ENCODE results near the gene ATXN3.

Gene ATXN3

GRCh38 chr14:92106143-92106926 lies at the start of gene ATXN3:
ATXN3 (minus strand) TSS chr14:92106582; CDS start chr14:92106552, 30 bp downstream.
- DNase-seq = peak; percentile 96

GRCh38 chr14:92154283-92154942 lies 48.0 kb upstream of the ATXN3 start:
- no peak for DNase-seq

DNA sequence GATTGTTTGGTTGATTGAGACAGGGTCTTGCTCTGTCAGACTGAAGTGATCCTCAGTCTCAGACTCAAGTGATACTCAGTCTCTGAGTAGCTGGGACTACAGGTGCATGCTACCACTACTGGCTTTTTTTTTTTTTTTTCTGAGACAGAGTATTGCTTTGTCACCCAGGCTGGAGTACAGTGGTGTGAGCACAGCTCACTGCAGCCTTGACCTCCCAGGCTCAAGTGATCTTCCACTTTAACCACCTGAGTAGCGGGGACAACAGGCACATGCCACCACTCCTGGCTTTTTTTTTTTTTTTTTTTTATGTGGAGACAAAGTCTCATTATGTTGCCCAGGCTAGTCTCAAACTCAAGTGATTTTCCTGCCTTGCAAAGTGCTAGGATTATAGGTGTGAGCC lies 47.2 kb upstream of the ATXN3 start:
- no peak for DNase-seq

DNA sequence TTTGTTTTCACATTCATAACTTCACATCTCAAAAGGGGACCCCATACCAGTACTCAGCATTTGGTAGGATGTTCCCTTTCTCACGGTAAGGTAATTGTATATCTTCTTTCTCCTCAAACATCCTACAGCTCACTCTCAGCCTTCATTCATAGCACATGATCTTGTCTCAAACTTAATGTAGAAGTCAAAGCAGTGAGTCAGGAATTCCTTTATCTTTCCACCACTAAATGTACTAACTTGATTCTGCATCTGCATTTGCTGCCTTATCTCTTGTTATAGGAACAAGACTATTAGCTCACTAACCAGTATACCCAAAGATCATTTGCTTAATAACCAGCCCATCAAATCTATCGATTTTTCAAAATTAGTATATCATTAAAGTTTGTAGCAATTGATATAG lies 38.3 kb upstream of the ATXN3 start:
- no peak for DNase-seq

- DNase-seq = no peak
Observed at GRCh38 chr14:92143962-92144361, 37.6 kb upstream of the ATXN3 start.

DNA sequence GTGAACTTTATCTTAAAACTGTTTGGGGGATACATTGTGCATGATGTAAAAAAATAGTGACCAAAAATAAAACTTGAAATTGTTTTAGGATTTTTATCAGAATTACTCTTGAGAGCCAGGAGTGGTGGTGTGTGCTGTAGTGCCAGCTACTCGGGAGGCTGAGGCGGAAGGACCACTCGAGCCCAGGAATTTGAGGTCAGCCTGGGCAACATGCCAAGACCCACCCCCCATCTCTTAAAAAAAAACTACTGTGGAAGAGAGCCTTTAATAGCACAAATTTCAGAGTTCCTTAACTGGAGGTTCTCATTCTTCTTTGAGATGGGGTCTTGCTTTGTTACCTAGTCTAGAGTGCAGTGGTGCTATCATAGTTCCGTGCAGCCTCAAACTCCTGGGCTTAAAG lies 36.9 kb upstream of the ATXN3 start:
- no peak for DNase-seq

- DNase-seq = peak; percentile 19
Observed at GRCh38 chr14:92135269-92135668, 28.9 kb upstream of the ATXN3 start.

DNA sequence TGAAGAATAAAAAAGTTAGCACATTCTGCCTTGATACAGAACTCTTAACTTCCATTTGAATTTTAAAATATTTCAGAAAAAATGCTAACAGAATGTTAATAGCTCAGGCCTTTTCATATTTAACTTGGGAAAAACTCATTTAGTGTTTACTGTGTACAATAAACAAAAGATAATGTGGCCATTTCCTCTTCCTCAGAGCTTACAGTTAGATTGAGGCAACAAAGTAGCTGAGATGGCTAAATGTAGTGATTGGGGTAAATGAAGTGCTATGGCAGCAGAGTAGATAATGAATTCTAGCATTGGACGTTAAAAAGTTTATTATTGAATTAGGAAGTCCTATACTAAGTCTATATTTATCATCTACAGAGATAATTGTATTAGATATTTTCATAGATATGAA lies 28.1 kb upstream of the ATXN3 start:
- no peak for DNase-seq

- DNase-seq = no peak
Observed at GRCh38 chr14:92122761-92123160, 16.4 kb upstream of the ATXN3 start.

DNA sequence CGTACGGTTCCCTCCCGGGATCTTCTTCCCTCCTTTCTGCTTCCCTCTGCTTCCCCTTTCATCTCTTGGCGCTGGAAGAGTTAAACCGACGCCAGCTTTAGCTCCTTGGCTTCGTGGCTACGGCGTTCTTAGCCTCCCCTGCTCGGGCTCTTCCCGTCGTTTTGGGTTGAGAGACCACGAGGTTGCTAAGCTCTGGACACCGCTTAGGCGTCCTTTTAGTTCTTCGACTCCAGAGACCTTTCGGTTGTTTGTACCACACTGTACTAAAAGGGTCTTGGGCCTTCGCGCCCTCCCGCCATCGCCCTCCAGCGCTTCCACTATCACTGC lies 15.9 kb upstream of the ATXN3 start:
- DNase-seq = peak; percentile 56

- peak; percentile 70 for DNase-seq
Observed at GRCh38 chr14:92121670-92122350, 15.4 kb upstream of the ATXN3 start, which contains the start of the genes CPSF2 and NDUFB1. CPSF2 (plus strand) TSS chr14:92121969; CDS start chr14:92130985, 9,016 bp downstream. NDUFB1 (minus strand) TSS chr14:92121706; CDS start chr14:92117637, 4,069 bp downstream.

GRCh38 chr14:92121207-92121669 lies 14.9 kb upstream of the ATXN3 start:
- no peak for DNase-seq

- DNase-seq = peak; percentile 54
Observed at GRCh38 chr14:92109490-92109889, 3.1 kb upstream of the ATXN3 start.

GRCh38 chr14:92108345-92109254 lies 2.2 kb upstream of the ATXN3 start:
- DNase-seq = no peak

DNA sequence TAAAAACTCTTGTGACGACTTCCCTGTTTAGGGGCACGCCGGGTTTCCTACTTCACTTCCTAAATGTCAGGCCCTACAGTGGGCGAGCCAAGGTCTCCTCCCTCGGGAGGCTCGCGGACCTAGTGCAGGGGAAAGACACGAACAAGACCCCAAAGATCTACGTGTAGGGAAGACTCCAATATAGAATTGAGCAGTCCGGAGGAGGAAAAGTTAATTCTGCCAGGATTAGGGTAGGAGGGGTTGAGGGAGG lies 564 bp downstream of the ATXN3 start:
- peak; percentile 69 for DNase-seq

- no peak for DNase-seq
Observed at GRCh38 chr14:92105073-92105892, 1.1 kb downstream of the ATXN3 start.

DNA sequence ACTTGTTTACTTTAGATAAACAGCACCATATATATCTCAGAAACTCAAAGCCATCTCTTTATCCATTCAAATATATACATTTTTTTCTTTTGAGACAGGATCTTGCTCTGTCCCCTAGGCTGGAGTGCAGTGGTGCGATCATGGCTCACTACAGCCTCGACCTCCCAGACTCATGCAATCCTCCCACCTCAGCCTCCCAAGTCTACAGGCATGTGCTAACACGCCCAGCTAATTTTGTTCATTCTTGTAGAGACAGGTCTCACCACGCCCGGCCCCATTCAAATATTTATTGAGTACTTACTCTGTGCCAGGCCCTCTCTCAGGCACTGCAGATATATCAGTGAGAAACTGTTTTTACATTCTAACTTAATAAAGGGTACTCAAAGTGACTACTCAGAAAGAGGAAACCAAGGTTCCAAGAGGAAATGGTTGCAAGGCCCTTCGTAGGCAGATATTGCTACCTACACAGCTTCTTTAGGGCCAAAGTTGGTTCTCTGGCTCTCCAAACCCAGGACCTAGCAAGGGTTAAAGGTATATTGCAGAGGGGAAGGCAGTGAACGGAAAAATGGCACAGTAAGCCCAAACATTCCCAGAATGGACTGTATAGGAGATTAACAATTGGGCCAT lies 2.9 kb downstream of the ATXN3 start:
- no peak for DNase-seq

DNA sequence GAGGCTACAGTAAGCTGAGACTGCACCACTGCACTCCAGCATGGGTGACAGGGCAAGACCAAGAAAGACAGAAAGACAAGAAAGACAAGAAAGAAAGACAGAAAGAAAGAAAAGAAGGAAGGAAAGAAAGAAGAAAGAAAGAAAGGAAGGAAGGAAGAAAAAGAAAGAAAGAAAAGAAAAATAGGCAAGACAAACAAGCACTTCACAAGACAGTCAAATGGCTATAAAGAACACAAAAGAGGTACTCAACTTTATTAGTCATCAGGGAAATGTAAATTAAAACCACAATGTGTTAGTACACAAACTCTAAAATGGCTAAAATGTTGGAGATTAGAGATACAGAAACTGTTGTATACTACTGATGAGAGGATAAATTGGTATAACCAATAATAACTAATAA lies 6.6 kb downstream of the ATXN3 start:
- DNase-seq = no peak

DNA sequence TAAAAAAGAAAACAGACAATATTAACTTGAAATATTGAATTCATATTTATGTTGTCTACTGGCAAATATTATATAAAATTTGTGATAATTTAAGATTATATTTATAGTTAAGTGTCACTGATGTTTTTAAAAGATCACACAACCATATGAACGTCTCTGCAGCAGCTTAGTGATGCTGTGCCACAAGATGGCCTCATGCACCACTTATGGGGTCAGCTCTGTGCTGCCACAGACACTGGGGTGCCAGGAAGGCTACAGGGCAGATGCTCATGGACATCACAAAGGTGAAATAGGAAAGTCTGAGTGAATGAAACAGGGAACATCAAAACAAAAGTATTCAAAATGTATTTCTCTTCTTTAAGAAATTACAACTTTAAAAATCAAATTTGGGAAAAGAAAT lies 13.1 kb downstream of the ATXN3 start:
- no peak for DNase-seq

GRCh38 chr14:92088494-92088893 lies 17.9 kb downstream of the ATXN3 start:
- no peak for DNase-seq

DNA sequence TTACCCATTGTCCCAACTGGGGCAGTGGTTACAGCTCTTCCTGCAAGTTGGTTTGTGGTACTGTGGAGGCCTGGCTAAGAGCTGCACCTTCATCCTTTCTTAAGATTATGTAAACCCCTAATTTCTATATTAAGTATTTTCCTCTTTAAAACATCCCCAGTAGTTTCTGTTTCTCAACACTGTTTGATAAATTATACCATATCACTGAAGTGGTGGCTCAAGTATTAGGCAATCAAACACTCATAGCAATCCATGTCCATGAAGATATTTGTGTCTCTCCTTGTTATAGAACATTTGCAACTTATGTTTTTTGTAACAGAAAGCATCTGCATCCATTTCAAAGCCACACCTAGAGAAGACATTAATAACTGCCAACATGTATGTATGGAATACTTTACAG lies 31.8 kb downstream of the ATXN3 start:
- DNase-seq = peak; percentile 90

All from MV-4-11 (cell line).